ENCODE data around the gene CR1. TPM values are rescaled to one million over a fixed set of nuclear protein-coding genes. Genes with fewer than 3 reads are reported as not detected.
A peak's percentile ranks its signal among the peaks of the same experiment; 100 is the strongest.
"Not testable (repeated sequence)": the region's sequence is repeated elsewhere in the genome, so short reads cannot be mapped to it uniquely, and the experiment has no call there.

Gene CR1
- total and polyA plus RNA-seq, 7 experiments from 2014 or later = 0.19 to 50.1 (median 4.3) TPM

DNA sequence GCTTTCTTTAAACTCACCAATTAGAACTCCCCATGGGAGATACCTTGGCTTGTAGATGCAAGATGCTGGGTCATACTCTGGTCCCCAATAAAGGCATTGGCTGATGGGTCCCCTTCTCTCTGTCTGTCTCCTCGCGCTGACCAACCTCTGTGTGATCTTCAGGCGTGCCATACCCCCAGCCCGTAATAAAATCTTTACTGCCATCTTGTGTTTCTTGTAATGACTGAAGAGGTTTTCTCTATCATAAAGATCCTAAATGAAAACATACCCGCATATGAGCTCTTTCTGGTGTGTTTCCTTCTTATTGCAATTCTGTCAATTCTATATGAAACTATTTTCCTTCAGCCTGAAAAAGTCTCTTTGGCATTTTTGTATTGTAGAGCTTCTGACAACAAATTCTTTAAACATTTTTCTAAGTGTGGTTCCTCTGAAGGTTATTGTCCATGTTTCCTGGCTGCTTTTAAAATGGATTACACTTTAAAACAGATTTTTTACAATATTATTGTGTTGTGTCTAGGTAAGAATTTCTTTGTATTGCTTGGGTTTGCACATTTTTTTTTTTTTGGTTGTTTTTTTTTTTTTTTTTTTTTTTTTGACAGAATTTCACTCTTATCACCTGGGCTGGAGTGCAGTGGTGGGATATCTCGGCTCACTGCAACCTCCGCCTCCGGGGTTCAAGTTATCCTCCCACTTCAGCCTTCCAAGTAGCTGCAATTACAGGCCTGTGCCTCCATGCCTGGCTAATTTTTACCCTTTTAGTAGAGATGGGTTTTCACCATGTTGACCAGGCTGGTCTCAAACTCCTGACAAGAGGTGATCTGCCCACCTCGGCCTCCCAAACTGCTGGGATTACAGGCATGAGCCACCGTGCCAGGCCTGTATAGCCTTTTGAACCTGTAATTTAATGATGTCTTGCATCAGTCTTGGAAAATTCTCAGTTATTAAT, 24.7 kb downstream of the CR1 start:
- not testable (repeated sequence) for H3K27ac Mint-ChIP-seq

GRCh38 chr1:207525239-207525638, 29.3 kb downstream of the CR1 start:
- CTCF ChIA-PET, POLR2A ChIA-PET, H3K36me3 Mint-ChIP-seq: not testable (repeated sequence)

More for the DNA sequence above, 24.7 kb downstream of the CR1 start:
- H3K4me1 ChIP-seq (ENCODE audit: control insufficient read depth in 2 of 2, insufficient read depth in 2 of 2, low read length in 2 of 2); H3K4me3 Mint-ChIP-seq; H3K9me3 Mint-ChIP-seq; H3K36me3 Mint-ChIP-seq; H3K36me3 ChIP-seq (ENCODE audit: control insufficient read depth in 2 of 3, insufficient read depth in 3 of 3, low read length in 3 of 3); H3K27me3 ChIP-seq (ENCODE audit: control insufficient read depth in 2 of 2, insufficient read depth in 2 of 2, low read length in 2 of 2); H3K4me3 ChIP-seq (ENCODE audit: low read length); intact Hi-C loops (cut with micrococcal nuclease); H3K9me3 ChIP-seq (ENCODE audit: control insufficient read depth in 2 of 3, low read length in 3 of 3); H3K27ac ChIP-seq (ENCODE audit: low read depth, low read length); ATAC-seq; CTCF ChIA-PET; DNase-seq; H3K4me1 Mint-ChIP-seq: not testable (repeated sequence)
- H3K27me3 Mint-ChIP-seq = peaks cover 0 to 17% (median 6%) of the 10 kb centered on the region in 5 donors
- POLR2A ChIA-PET = interaction anchor here (0.7 kb wide), 1 partner anchor 100 kb away, joined by 3 read pairs; no protein-coding TSS in a partner anchor

GRCh38 chr1:207528401-207528800, 32.4 kb downstream of the CR1 start:
- H3K4me3 Mint-ChIP-seq; H3K27ac ChIP-seq (ENCODE audit: low read depth, low read length); H3K4me3 ChIP-seq (ENCODE audit: low read length); H3K9me3 ChIP-seq (ENCODE audit: control insufficient read depth in 2 of 3, low read length in 3 of 3); intact Hi-C loops (cut with micrococcal nuclease); ATAC-seq; POLR2A ChIA-PET; H3K9me3 Mint-ChIP-seq; H3K4me1 ChIP-seq (ENCODE audit: control insufficient read depth in 2 of 2, insufficient read depth in 2 of 2, low read length in 2 of 2); H3K4me1 Mint-ChIP-seq; DNase-seq; H3K27me3 ChIP-seq (ENCODE audit: control insufficient read depth in 2 of 2, insufficient read depth in 2 of 2, low read length in 2 of 2); H3K27ac Mint-ChIP-seq; H3K36me3 ChIP-seq (ENCODE audit: control insufficient read depth in 2 of 3, insufficient read depth in 3 of 3, low read length in 3 of 3); CTCF ChIA-PET; H3K27me3 Mint-ChIP-seq; H3K36me3 Mint-ChIP-seq: not testable (repeated sequence)

More at GRCh38 chr1:207525239-207525638, 29.3 kb downstream of the CR1 start:
- H3K27ac Mint-ChIP-seq; H3K4me3 Mint-ChIP-seq; H3K9me3 ChIP-seq (ENCODE audit: control insufficient read depth in 2 of 3, low read length in 3 of 3); H3K27me3 Mint-ChIP-seq; H3K27me3 ChIP-seq (ENCODE audit: control insufficient read depth in 2 of 2, insufficient read depth in 2 of 2, low read length in 2 of 2); H3K36me3 ChIP-seq (ENCODE audit: control insufficient read depth in 2 of 3, insufficient read depth in 3 of 3, low read length in 3 of 3); intact Hi-C loops (cut with micrococcal nuclease); H3K4me1 ChIP-seq (ENCODE audit: control insufficient read depth in 2 of 2, insufficient read depth in 2 of 2, low read length in 2 of 2); H3K4me1 Mint-ChIP-seq; ATAC-seq; DNase-seq; H3K4me3 ChIP-seq (ENCODE audit: low read length); H3K27ac ChIP-seq (ENCODE audit: low read depth, low read length); H3K9me3 Mint-ChIP-seq: not testable (repeated sequence)

DNA sequence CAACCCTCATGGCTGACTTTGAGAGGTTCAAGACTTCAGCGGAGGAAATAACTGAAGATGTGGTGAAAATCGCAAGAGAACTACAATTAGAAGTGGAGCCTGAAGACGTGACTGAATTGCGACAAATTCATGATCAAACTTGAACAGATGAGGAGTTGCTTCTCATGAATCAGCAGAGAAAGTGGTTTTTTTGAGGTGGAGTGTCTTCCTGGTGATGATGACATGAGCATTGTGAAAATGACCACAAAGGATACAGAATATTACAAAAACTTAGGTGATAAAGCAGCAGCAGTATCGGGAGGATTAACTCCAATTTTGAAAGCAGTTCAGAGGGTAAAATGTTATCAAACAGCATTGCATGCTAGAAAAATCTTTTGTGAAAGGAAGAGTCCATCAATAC, 40.3 kb downstream of the CR1 start:
- DNase-seq; POLR2A ChIA-PET; H3K4me1 ChIP-seq (ENCODE audit: control insufficient read depth in 2 of 2, insufficient read depth in 2 of 2, low read length in 2 of 2); H3K27me3 Mint-ChIP-seq; H3K4me3 Mint-ChIP-seq; H3K27ac ChIP-seq (ENCODE audit: low read depth, low read length); H3K27me3 ChIP-seq (ENCODE audit: control insufficient read depth in 2 of 2, insufficient read depth in 2 of 2, low read length in 2 of 2); H3K9me3 ChIP-seq (ENCODE audit: control insufficient read depth in 2 of 3, low read length in 3 of 3); H3K36me3 Mint-ChIP-seq; H3K9me3 Mint-ChIP-seq; H3K4me3 ChIP-seq (ENCODE audit: low read length); CTCF ChIA-PET; intact Hi-C loops (cut with micrococcal nuclease); H3K27ac Mint-ChIP-seq; H3K36me3 ChIP-seq (ENCODE audit: control insufficient read depth in 2 of 3, insufficient read depth in 3 of 3, low read length in 3 of 3); H3K4me1 Mint-ChIP-seq: not testable (repeated sequence)
- peak; percentile 61 for ATAC-seq

- H3K9me3 ChIP-seq (ENCODE audit: control insufficient read depth in 2 of 3, low read length in 3 of 3); H3K27me3 Mint-ChIP-seq; H3K36me3 ChIP-seq (ENCODE audit: control insufficient read depth in 2 of 3, insufficient read depth in 3 of 3, low read length in 3 of 3); H3K4me3 Mint-ChIP-seq; H3K27ac Mint-ChIP-seq; H3K4me1 Mint-ChIP-seq; DNase-seq; POLR2A ChIA-PET; CTCF ChIA-PET; H3K4me1 ChIP-seq (ENCODE audit: control insufficient read depth in 2 of 2, insufficient read depth in 2 of 2, low read length in 2 of 2); H3K27me3 ChIP-seq (ENCODE audit: control insufficient read depth in 2 of 2, insufficient read depth in 2 of 2, low read length in 2 of 2); H3K36me3 Mint-ChIP-seq; H3K4me3 ChIP-seq (ENCODE audit: low read length); H3K27ac ChIP-seq (ENCODE audit: low read depth, low read length); intact Hi-C loops (cut with micrococcal nuclease); H3K9me3 Mint-ChIP-seq: not testable (repeated sequence)
- peak; percentile 49 for ATAC-seq
These were observed 50.9 kb downstream of the CR1 start for GRCh38 chr1:207546677-207547357.

GRCh38 chr1:207554823-207555222, 58.9 kb downstream of the CR1 start:
- H3K36me3 ChIP-seq (ENCODE audit: control insufficient read depth in 2 of 3, insufficient read depth in 3 of 3, low read length in 3 of 3); H3K9me3 ChIP-seq (ENCODE audit: control insufficient read depth in 2 of 3, low read length in 3 of 3); H3K27me3 ChIP-seq (ENCODE audit: control insufficient read depth in 2 of 2, insufficient read depth in 2 of 2, low read length in 2 of 2); H3K9me3 Mint-ChIP-seq; H3K36me3 Mint-ChIP-seq; DNase-seq; H3K27ac Mint-ChIP-seq; H3K27me3 Mint-ChIP-seq; H3K4me3 Mint-ChIP-seq; CTCF ChIA-PET; H3K4me1 ChIP-seq (ENCODE audit: control insufficient read depth in 2 of 2, insufficient read depth in 2 of 2, low read length in 2 of 2); intact Hi-C loops (cut with micrococcal nuclease); H3K4me3 ChIP-seq (ENCODE audit: low read length); H3K27ac ChIP-seq (ENCODE audit: low read depth, low read length); POLR2A ChIA-PET; H3K4me1 Mint-ChIP-seq: not testable (repeated sequence)
- peak; percentile 64 for ATAC-seq
